Retinal pigment epithelial cell (primary cell): ENCODE data around the gene SH2D2A.

Source experiments
- DNase-seq: peaks from one replicate; pipeline ENCODE4 v3.0.0-alpha.2; 2010; ENCODE audit warnings: low read depth
- H3K4me3 ChIP-seq: 2 replicates; pipeline ENCODE4 v1.5.1; 2011; ENCODE audit warnings: mild to moderate bottlenecking, low read length, control low read depth, moderate library complexity
- TF ChIP-seq, protein P1 (sequence below): conservative IDR thresholded peaks from 2 replicates; pipeline ENCODE4 v1.5.1; 2011; ENCODE audit warnings: low read depth, low read length, control low read depth, inconsistent platforms

Gene SH2D2A

DNA sequence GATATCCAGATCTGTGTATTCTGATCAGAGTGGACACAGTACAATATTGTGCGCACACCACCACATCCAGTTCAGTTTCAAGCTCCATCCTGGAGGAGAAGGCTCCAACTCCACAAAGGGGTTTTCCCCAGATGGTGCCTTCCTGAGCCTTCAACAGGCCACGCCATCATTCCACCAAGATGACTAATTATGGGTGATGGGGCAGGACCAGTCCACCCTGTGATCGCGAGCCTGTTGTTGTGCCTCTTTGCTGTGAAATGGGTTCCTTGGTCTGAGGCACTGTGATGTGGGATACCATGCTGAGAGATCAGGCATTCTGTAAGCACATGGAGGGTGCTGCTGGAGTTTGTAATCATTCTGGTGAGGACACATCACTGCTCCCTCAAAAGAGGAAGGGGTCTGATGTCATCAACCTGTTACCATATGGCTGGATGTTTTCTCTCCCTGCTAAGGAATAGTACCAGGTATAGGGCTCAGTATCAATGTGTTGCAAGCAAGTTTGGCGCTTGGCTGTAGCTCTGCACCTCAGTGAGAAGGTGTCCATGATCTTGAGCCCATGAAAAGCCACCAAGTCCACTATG lies 6.7 kb upstream of the SH2D2A start:
- TF ChIP-seq, protein P1, sequence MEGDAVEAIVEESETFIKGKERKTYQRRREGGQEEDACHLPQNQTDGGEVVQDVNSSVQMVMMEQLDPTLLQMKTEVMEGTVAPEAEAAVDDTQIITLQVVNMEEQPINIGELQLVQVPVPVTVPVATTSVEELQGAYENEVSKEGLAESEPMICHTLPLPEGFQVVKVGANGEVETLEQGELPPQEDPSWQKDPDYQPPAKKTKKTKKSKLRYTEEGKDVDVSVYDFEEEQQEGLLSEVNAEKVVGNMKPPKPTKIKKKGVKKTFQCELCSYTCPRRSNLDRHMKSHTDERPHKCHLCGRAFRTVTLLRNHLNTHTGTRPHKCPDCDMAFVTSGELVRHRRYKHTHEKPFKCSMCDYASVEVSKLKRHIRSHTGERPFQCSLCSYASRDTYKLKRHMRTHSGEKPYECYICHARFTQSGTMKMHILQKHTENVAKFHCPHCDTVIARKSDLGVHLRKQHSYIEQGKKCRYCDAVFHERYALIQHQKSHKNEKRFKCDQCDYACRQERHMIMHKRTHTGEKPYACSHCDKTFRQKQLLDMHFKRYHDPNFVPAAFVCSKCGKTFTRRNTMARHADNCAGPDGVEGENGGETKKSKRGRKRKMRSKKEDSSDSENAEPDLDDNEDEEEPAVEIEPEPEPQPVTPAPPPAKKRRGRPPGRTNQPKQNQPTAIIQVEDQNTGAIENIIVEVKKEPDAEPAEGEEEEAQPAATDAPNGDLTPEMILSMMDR = no peak
- no peak overlapping the region for H3K4me3 ChIP-seq
- DNase-seq = no peak

DNA sequence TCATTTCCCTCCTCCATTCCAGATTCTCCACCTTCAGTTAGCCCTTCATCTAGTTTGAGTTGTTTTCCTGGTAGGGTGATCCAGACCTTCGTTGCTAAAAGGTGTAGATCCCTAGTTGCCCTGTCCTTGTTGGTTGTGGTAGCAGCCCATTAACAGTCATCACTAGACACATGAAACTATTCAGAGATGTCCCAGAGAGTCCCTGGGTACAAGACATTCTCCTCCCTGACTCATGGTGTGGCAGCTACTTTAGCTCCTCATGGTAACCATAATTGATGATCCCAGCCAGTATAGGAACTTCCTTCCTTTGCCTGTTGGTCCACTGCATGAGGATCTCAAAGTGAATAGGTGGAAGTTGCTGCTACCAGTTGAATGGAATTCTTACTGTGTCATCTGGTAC lies 6.0 kb upstream of the SH2D2A start:
- H3K4me3 ChIP-seq = no peak overlapping the region
- TF ChIP-seq, protein P1 = no peak
- DNase-seq = no peak

DNA sequence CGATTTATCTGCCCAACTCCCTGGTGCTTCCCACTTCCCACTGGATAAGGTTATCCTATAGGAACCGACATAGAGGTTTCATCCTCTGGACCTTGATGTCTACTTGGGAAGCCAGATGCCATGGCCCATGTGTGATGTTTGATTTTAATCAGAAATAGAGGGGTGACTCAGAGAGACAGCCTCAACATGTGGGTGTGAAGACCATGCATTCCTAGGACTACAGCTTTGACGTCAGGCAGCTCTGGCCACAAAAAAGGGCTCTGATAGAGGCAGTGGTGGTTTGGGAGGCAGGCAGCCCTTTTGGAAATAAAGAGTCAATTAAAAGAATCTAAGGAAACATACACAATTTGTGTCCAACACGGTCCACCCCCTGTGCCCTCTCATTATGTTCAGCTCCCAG lies 5.2 kb upstream of the SH2D2A start:
- H3K4me3 ChIP-seq = no peak overlapping the region
- no peak for DNase-seq
- TF ChIP-seq, protein P1 = no peak

DNA sequence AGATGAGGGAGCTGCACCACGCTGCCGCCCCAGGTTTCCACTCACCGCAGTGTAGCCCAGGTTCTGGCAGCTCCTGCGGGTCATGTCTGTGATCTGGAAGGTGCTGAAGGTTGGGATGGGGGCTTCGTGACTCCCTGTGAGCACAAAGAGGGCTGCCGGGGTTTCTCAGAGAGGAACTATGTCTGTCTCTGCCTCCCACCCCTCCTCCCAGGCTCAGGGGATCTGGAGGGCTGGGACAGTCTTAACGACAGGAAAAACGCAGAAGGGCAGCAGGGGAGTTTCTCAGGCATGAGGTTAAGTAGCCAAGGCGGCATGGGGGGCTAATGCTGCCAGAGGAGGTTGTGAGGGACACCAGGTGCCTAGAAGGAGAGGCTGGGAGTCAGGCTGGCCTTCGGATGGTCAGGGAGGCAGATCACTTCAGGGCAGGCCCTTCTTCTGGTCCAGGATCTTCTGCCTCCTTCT lies 656 bp downstream of the SH2D2A start:
- TF ChIP-seq, protein P1 = no peak
- DNase-seq = no peak
- no peak overlapping the region for H3K4me3 ChIP-seq

DNA sequence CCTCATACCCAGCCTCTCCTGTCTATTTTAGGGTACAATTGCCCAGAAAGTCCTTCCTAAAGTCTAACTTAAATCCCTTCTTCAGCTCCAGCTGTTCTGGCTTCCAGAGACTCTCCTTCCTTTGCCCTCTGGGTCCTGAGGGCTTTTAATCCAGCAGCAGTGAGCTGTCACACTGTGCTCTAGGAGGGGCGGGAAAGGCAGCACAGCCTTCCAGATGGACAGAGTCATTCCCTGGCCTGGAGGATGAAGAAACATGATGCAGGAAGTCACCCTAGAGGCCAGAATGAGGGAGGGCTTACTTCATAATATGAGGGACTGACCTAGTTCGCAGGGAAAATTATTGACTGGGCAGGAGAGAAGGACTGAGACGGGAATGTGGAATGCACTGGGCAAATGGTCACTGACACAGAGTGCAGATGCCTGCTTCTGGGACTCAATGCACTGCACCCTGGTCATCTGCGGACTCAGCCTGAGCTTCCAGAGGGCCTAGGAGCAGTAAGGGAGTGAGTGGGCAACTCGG lies 1.3 kb downstream of the SH2D2A start:
- TF ChIP-seq, protein P1 = no peak
- no peak overlapping the region for H3K4me3 ChIP-seq
- DNase-seq = no peak

DNA sequence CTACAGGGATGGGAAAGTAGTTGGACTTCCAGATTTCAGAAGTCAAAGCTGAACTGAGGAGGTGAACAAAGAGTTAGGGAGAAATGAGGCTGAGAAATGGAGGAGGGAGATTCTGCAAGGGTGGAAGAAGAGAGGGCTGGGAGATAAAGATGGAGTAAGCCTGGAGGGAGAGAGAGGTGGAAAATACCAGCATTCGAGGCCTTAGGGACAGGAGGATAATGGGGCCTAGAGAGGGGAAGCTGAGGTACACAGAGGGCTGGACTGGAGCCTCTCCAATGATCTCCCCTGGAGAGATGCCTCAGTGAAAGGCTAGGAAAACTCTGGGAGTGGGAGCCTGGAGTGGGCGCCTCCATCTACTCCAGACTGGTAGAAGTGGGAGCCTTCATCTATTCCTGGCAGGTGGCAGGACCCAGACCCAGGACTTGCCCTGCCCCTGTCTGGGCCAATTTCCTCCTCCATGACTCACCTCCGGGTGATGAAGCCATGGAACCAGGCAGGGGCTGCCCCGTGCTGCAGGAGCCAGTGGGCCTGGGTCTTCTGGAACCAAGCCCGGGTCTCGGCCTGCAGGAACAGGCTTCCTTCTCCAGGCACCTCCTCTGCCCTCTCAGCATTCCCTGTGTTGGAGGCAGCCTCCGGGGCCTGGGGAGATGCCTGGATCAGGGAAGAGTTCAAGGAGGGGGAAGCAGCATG lies 1.9 kb downstream of the SH2D2A start:
- DNase-seq = no peak
- TF ChIP-seq, protein P1 = no peak
- no peak overlapping the region for H3K4me3 ChIP-seq
